AG04449 (cell line): Measurements from ENCODE around the gene ZNF540.

ENCODE experiments used
- CTCF ChIA-PET: fragments of 350-600 bp; formaldehyde crosslinking; extraction: SDS; loops from one replicate; lab custom pipeline; 2021; ENCODE audit warnings: antibody characterized with exemption; lab: Yijun Ruan, JAX
- POLR2A ChIA-PET: fragments of 400-600, 350-600 bp; formaldehyde crosslinking; extraction: SDS; loops from one replicate; lab custom pipeline; 2020; ENCODE audit warnings: antibody characterized with exemption, inconsistent platforms; lab: Yijun Ruan, JAX
- DNase-seq: peaks from one replicate; pipeline ENCODE4 v3.0.0-alpha.2; 2010; ENCODE audit warnings: low read depth, low spot score
- H3K4me3 ChIP-seq: 2 replicates; pipeline ENCODE4 v1.5.1; 2011; ENCODE audit warnings: low read depth, mild to moderate bottlenecking, control low read depth, low read length
- CTCF ChIP-seq: IDR thresholded peaks from one replicate; pipeline ENCODE4 v1.5.1; 2011; ENCODE audit warnings: mild to moderate bottlenecking, moderate library complexity, low read length, control low read depth, inconsistent platforms; ENCODE audit not compliant: insufficient read depth; ENCODE audit errors: missing control alignments

Gene ZNF540

GRCh38 chr19:37594304-37594981, at the start of gene ZNF540, which contains the start of gene ZNF571:
TSS of gene ZNF540 (plus strand) at chr19:37594876. CDS start at chr19:37598448, 3,572 bp downstream.
TSS of gene ZNF571 (minus strand) at chr19:37594792. CDS start at chr19:37586676, 8,116 bp downstream.
- ChIA-PET CTCF (no interaction called here), POLR2A (interaction anchor here (1.2 kb wide), 1 partner anchor 98 kb away, joined by 3 read pairs; no protein-coding TSS in a partner anchor)
- H3K4me3 ChIP-seq = peak within 1 kb of the TSS; percentile 91
- TF ChIP-seq CTCF = no peak
- peak; percentile 63 for DNase-seq

- peak overlapping the region; percentile 79 for H3K4me3 ChIP-seq
- POLR2A ChIA-PET = no interaction called here
- CTCF ChIA-PET = interaction anchor here (0.8 to 1.4 kb wide), 3 partner anchors 9 to 579 kb away, joined by 4 read pairs; no protein-coding TSS in a partner anchor
- DNase-seq = no peak
- peak; percentile 38 for TF ChIP-seq CTCF
These were observed 43.3 kb upstream of the ZNF540 start for GRCh38 chr19:37551129-37551993.

GRCh38 chr19:37563518-37563917, 31.2 kb upstream of the ZNF540 start:
- no peak for TF ChIP-seq CTCF
- H3K4me3 ChIP-seq = no peak overlapping the region
- ChIA-PET CTCF (no interaction called here), POLR2A (no interaction called here)
- no peak for DNase-seq

- H3K4me3 ChIP-seq = no peak overlapping the region
- CTCF ChIA-PET = no interaction called here
- TF ChIP-seq CTCF = no peak
- POLR2A ChIA-PET = no interaction called here
- no peak for DNase-seq
These were observed 29.9 kb upstream of the ZNF540 start for GRCh38 chr19:37564624-37565369.

GRCh38 chr19:37565370-37565669, 29.4 kb upstream of the ZNF540 start:
- H3K4me3 ChIP-seq = no peak overlapping the region
- CTCF ChIA-PET = no interaction called here
- no peak for TF ChIP-seq CTCF
- POLR2A ChIA-PET = no interaction called here
- no peak for DNase-seq
